Fibroblast of skin of left quadriceps (primary cell): ENCODE data around the gene TNS1.

ENCODE experiments used
- DNase-seq, 2 experiments: peaks; one replicate each; pipeline ENCODE4 v3.0.0-alpha.2; 2013; ENCODE audit warnings: low read depth in 2 of 2

TNS1 gene

DNA sequence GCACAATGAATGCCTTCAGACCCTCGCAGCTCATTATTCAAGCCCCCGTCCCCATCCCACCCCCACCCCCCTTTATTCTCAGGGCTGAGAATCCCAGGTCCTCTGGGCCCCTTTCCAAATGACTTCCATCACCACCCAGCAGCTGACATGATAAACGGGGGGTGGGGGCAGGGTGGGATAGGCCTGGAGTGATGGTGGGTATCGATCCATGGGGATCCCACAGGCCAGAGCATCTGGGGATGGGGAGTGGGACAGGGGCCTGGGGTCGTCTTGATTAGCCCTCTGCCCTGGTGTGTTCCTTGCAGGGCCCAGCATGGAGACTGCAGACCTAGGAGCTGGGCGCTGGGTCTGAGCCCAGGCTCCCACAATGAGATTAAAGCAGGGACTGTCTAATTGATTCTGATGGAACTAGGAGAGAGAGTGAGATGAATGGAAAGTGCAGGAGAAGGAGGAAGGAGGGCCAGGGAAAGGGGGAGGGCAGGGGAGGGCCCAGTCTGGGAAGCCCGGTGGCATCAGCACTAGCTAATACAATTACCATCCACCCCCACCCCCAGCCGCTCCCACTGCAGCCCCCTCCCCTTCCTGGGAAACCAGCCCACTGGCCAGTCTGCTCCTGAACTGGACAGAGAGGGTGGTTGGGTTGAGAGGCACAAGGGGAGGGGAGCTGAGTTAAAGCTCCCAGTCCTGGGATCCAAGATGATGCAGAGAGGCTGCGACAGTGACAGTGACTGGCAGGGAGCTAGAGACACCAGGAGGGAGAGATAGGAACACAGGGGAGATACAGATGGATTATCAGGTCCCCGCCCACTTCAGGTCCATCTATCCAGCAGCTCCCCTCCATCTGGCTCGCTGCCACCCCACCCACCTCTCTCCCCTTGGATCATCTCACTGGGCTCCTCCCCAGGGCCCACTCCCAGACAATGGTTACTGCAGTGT is 13.1 kb upstream of the TNS1 start:
- no peak for DNase-seq

DNA sequence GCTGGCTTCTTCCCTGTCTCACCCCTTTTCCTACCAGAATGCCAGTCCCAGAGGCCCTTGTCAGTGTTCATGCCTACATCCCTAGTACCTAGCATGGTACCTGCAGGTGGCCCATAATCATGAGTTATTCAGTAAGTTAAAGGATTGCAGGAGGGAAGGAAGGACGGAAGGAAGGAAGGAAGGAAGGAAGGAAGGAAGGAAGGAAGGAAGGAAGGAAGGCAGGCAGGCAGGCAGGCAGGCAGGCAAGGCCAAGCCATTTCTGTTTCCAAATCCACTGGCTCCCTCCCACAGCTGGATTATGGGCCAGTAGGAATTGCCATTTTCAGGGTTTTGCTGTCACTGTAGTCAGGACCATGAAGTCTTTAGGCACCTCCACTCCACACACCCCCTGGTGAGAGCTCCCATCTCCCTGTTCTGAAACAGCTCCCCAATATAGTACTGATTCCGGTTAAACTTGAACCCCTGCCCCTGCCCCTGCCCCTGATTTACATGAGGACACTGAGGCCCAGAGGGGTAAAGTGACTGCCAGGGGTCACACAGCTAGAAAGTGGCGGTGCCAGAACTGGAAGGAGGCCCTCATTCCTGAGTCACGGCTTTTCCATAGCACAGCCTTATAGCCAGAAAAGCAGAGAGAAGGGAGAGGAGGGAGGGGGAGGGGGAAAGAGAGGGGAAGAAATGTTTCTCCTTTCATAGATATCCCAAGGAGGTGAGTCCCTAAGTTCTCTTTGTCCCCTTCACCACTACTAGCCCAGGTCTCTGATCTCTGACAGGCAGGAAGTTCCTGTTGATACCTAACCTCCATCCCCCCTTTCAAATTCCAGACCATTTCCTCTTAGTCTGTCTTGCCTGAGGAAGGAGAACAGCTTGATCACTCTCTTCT is 12.2 kb upstream of the TNS1 start:
- DNase-seq = no peak

DNA sequence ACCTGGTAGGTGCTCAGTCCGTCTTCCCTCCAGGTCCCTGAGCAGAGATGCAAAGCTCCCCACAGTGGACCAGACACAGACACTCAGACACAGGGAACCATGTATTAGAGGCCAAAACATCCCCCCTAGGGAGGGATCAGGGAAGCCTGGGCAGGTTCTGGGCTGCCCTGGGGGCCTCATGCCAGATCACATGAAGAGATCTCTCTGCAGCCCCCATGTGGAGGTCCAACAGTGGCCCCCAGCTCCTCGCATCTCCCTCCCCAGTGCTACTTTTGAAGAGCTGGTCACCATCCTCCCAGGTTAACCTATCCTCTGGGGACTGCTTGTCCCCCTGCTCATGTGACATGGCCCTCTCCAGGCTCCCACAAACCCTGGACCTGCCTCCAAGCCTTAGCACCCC is 10.5 kb upstream of the TNS1 start:
- DNase-seq = no peak

DNA sequence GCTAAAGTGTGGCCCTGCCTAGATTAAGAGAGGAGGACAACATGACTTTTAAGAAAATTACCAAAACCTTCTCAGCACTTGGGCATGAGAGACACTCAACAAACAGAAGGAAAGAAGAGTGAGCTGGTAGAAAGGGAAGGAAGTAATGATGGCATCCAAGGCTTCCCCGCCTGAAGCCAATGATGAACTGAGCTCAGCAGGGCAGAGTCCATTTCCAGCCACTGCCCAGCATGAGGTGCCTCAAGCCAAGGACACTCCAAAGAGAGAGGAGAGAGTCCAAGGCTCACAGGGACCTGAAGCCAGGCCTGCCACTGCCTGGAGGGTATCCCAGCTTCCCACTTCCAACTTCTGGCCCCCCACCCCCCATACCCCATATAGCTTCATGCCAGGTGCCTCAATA is 9.5 kb upstream of the TNS1 start:
- DNase-seq = no peak

DNA sequence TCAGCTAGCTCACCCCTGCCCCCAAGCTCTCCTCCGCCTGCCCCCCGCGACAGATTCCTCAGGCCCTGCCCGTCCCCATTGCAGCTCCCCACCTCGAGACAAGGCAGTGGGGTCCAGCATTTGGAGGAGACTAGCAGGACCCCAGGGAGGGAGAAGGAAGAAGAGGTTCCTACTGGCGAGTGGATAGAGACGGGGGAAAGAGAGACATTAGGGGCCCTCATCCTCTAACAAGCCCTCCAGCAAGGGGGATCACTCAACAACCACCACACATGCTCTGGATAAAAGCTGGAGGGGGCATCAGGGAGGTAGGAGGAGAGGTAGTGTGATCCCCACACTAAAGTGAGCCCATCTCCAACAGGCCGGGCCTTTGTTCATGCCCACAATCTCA is 8.9 kb upstream of the TNS1 start:
- no peak for DNase-seq

DNA sequence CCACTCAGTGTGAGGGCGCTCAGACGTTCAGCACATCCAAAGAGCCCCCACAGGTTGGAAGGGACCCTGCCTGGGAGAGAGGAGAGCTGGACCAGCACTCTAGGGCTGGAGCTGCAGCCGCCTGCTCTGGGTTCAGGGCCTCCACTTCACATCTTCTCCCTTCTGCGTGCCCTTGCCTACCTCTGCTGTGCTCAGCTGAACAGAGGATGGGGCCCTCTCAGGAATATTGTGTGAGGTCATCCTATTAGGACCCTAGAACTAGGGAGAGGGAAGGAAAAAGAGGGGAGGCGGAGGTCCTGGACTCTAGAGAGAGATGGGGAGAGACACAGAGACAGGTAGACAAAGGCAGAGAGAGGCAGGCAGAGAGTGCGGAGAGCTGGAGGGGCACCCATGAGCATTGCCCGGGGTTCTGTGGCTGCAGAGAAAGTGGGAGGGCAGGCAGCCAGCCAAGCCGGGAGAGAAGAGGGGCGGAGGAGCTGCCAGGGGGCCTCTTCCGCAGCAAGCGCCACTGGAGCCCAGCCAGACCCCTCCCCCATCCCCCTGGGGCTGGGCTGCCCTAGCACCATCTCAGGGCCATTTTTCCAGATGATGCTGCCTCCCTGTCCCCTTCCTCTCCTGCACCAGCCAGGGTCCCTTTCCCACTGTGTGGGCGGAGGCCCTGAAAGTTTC is 8.3 kb upstream of the TNS1 start:
- no peak for DNase-seq

DNA sequence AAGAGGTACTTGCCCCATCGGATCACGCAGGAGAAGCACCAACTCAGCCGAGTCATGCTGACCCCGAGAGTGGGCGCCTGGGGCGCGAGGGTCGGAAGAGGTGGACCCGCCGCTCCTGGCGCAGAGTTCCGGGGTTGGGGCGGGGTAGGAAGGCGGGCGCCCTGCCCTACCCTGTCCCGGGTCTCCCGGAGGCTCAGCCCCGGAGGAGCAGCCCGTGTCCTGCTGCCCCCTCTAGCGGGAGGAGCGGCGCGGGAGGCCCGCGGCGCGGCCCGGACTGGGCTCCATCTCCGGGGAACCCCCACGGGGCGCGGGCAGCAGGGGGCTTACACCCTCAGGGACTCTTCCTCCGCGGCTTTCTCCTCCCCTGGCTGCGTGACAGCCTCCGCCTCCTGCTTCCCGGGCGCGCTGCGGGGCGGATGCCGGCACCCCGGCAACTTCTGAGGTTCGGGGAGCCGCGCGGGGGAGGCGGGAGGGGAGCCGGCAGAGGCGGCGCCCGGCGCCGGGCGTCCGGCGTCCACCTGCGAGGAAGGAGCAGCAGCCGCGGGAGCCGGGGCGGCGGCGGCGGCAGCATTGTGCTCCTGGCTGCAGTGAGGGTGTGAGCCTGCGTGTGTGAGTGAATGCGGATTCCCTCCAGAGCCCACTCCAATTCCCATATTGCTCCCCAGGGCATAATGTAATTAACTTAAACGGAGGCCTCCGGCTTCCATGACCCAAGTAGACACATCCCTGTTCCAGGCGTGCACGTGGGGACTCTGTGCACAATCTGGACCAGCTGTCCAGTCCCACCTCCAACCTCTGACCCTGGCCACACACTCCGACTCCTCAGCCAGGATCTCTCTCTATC is 7.6 kb upstream of the TNS1 start:
- DNase-seq = no peak

DNA sequence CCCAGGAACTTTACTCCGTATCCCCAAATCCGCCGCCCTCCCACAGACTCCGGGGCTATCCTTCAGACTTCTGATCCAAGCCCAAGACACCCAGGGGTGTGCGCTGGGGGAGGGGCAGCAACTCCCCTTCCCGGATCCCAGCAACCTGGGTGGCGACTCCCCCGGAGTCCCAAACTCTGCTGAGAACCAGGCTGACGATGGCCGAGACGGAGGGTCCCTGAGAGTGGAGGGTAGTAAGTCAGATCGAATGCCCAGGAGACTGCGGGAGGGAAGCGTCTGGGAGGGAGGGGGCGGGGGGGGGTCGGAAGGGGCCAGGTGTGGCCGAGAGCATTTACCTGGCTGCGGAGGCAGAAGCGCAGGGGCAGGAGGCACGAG is 7.0 kb upstream of the TNS1 start:
- DNase-seq = no peak

DNA sequence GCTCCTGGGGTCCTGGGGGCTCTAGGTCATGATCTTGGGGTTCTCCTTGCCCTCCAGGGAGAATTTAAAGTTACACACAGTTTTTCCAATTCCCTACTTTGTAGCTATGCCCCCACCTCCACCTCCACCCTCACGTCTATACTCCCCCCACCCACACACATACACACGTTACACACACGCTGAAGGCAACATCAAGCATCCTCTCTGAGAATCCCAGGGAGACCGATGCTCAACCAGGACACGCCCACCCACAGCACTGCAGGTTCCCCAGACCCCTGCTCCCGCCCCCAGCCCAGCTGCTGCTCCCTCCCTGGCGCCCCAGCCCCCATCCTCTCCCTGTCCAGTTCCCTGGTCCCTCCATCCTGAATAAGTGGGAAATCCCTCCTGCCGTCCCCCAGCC is 6.4 kb upstream of the TNS1 start:
- no peak for DNase-seq

DNA sequence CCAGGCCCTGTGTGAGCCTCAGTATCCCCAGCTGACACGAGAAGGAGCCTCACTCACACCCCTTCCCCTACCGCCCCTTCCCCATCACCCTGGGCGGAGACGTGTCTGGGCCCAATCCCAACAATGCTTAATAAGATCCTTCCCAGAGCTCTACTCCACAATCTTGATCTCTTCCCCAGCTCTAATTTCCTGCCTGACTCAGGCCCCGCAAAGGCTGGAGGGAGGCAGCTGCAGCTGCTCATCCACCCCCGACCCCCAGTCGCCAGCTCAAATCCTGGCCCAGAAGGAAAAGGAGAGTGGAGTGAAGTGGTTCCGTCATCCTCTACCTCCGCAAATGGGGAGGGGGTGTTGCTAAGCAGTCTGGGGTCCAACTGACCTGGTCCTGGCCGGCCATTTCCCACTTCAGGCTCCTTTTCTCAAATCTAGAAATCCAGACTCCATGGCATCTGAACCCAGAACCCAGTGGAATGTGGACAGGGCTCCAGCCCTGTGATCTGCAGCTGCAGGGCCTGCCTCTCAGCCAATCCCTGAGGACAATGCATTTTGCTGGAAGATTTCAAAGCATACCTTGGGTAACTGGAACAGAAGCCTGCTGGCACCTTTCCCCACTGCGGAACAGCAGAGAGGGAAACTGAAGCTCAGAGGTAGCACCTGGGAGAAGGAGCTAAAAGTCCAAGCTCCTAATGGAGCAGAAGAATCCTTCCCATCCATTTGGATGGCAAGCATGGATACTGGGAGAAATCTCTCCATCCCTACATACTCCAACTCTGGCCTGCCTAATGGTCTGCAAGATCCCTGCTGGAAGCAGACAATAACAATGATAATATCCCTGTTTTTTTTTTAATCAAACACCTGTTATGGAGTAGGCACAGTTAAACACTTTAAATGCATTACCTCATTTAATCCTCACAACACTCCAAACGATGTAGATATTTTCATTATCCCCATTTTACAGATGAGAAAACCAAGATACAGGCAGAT is 5.6 kb upstream of the TNS1 start:
- DNase-seq = no peak

DNA sequence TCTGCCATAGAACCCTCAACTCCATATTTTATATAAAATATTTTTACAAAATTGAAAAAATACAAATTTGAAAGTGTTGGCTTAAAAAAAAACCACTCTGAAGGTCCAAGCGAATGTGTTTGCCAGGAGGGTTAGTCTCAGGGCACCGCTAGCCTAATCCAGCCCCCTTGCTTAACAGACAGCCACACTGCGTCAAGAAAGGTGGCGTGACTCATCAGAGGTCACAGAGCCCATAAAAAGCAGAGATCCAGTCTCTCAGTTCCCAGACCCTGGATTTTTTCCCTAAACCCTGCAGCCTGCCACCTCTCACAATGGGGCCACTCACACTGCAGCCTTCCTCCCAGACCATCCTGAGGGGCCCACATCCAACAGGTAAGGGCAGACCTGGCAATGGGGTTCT is 3.9 kb upstream of the TNS1 start:
- DNase-seq = no peak

DNA sequence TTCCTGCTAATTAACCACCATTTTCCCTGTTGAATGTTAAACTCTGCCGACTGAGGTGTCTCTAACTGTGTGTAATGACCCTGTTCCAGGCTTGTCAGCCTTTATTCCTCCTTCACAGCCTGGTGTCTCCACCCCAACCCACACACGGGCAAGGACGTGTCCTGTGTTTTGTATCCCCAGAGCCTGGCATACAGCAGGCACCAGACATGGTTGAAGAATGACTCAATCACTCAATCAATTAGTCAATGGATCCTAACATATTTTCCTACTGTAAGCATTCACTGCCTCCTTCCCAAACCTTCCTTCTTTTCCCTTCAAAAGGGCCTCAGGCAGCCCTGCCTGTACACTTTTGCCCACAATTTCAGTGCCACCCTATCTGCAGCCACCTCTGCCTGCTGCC is 2.7 kb upstream of the TNS1 start:
- no peak for DNase-seq

DNA sequence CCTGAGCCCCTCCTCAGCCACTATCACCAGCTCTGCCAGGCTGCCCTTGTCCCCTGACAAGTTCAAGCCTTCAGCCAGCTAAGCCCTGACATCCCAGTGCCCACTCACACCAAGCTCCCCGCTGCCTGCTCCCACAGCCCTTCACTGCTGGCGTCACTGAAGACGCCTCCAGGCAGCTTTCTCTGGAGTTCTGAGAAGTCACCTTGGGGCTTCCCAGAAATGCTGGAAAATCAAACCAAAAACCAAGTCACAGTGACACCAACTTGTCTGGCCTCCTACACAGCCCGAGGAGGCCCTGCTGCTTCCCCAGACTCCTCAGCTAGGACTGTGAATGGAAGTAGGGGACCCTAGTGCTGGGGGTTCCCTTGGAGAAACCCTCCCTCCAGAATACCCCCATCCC is 2.2 kb upstream of the TNS1 start:
- DNase-seq = no peak

DNA sequence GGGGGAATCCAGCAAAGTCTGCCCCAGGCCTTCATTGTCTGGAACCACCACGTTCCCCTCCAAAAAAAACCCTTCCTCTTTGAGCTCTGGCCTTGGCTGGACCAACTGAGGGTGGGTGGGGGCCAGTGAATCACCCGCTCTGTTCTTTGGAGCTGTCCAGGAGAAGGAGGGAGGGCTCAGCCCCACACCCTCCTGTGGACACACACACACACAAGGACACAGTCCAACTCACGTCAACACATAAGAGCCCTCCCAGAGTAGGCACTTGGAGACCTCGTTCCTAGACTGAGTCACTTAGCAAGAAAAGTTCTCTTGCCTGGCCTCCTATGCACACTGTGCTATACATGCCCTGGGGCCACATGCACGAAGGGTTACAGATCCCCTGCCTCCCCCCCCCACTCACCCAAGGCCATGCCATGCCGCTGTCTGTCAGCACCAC is 1.2 kb upstream of the TNS1 start:
- peak; percentile 42 to 61 for DNase-seq

DNA sequence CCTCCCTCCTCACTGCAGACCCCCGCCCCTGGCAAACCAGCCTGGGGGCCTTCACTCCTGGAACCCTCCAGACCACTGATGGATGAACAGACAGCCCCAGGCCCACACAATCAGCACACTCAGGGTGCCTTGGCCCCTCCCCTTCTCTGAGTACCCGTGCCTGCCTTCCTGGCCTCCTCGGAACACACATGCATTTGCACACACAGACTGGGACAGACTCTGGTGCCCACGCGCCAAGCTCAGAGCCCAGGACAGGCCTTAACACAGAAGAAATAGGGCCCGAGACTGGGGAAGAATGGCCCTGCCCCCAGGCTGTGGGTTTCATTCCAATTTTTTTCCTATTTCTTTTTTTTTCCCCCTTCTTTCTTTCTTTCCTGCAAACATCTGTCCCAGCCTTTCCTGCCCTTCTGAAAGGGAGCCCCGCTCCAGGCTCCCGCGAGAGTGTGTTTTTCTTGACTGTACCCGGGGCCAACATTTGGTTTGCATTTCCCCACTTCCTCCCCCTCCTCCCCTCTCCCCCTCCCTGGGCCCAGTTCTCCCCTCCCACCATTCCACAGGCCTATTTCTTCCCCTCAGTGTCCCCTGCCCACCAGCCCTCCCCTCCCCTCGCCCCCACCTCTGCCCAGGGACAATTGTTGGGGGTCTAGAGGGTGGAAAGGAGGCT is 618 bp upstream of the TNS1 start:
- DNase-seq = peak; percentile 74 to 78

DNA sequence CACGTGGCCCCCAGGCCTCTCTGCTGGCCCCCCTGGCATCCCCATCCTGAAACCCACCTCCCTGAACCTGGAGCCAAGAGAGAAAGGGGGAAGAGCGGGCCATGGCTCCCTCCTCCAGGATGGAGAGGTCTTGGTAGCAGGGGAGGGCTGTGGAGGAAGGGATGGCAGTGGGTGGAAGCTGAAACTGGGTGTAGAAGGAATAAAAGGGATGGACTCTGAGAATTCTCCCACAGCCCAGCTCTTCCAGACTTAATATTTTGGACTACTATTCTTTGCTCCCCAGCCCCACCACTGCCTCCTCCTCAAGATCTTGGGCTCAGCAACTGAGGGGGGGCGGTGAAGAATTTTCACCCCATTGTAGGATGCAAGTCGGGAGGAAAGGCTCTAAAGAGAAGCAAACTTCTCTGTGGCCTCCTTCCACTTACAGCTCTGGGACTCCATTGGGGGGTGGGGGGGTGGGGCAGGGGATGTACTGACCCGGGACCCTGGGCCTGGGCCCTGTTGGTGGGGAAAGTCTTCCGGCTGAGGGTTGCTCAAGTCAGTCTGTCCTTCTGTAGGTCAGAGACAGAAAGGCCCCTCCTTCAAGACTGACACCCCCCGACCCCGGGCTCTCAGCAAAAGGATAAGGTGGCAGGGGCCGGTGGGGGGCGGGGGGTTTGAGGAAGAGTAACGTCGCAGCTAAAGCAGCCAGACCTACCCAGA is 501 bp downstream of the TNS1 start:
- no peak for DNase-seq

DNA sequence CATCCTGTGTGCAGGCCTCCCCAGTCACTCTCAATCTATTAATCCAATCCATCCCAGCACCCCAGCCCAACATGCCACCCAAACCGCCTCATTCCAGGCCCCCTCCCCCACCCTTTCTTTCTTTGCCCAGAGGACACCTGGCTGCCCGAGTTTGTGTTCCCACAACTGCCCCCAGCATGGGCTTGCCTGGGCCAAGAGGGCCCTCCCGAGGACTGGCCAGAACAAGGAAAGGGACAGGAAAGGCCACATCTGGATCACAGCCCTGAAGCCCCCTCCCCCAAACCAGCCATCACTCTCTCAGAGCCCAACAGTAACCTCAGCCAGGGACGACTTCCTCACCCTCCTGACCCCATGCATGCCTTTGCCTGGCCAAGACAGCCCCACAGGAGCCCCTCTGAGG is 1.2 kb downstream of the TNS1 start:
- no peak for DNase-seq

DNA sequence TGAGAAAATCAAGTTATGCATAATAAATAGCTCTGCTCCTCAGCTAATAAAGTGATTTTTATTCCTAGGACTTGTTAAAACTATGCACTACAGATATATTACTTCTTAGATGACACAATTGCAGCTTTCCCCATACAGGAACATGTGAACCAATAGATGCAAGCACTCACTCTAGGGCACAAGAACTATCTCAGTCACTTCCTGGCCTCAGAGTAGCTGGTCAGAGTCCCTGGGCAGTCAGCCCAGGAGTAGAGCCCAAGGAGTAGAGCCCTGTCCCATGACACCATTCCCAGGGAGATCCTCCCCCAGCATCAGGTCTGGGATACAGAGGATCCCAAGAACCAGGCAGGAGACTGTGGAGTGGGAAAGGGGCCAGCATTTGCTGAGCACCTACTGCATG is 2.7 kb downstream of the TNS1 start:
- no peak for DNase-seq

DNA sequence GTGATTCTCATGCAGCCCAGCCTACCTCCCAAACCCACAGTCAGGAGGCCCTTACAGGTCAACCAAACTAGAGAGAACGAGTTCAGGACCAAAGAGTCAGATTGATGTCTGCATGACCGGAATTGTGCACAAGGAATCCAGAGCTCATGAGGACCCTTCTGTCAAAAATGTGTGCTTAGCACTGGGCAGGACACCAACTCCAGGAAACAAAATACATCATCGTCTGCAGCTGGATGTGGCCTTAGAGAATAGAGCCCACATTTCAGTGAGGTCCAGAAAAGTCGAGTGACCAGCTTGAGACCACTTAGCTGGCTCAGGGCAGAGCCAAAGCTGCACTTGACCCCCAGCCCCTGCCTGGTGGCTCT is 3.2 kb downstream of the TNS1 start:
- no peak for DNase-seq
